Measurements from ENCODE around the gene C1orf35. TPM values are rescaled to one million over a fixed set of nuclear protein-coding genes. Genes with fewer than 3 reads are reported as not detected.

C1orf35 gene
- total and polyA plus RNA-seq, 2 of the 8 experiments (the other 6 are each of a cell fraction or from before 2014, with no cell fraction given) = 18.6 to 19.9 TPM

GRCh38 chr1:228079013-228079412 lies 24.1 kb downstream of the C1orf35 start:
- DNase-seq (ENCODE audit: low read depth in 1 of 2, low spot score in 2 of 2) (no peak), FAIRE-seq (no peak)
- no peak overlapping the region for H2BK12ac ChIP-seq (ENCODE audit: low read depth, low read length)
- peaks cover 7 to 39% of the 10 kb centered on the region in 2 experiments for H4K20me1 ChIP-seq (replicated peaks in 1 of 2; ENCODE audit: control insufficient read depth in 1 of 2, insufficient read depth in 2 of 2, low read length in 2 of 2)
- H3K9ac ChIP-seq (replicated peaks in 1 of 4; ENCODE audit: extremely low read depth in 1 of 4, low read depth in 3 of 4, low read length in 3 of 4) = no peak overlapping the region
- TF ChIP-seq CBX8 (IDR thresholded peaks at IDR 0.05; ENCODE audit: borderline replicate concordance, low read depth, low read length) (no peak), BCL11A (IDR thresholded peaks at IDR 0.05; ENCODE audit: low read depth in 2 of 2, low read length in 2 of 2) (no peak), JUND (IDR thresholded peaks at IDR 0.05; ENCODE audit: low read length) (no peak), CREB1 (IDR thresholded peaks at IDR 0.05) (no peak), CTBP2 (IDR thresholded peaks at IDR 0.05; ENCODE audit: borderline replicate concordance, insufficient read depth, insufficient read length, low read length) (no peak), SP1 (IDR thresholded peaks at IDR 0.05; ENCODE audit: low read depth, low read length) (no peak), RXRA (IDR thresholded peaks at IDR 0.05; ENCODE audit: insufficient read depth, low read depth, low read length) (no peak), CEBPB (IDR thresholded peaks at IDR 0.05; ENCODE audit: low read depth, low read length) (no peak)
- TF ChIP-seq, protein P1, sequence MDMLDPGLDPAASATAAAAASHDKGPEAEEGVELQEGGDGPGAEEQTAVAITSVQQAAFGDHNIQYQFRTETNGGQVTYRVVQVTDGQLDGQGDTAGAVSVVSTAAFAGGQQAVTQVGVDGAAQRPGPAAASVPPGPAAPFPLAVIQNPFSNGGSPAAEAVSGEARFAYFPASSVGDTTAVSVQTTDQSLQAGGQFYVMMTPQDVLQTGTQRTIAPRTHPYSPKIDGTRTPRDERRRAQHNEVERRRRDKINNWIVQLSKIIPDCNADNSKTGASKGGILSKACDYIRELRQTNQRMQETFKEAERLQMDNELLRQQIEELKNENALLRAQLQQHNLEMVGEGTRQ (IDR thresholded peaks at IDR 0.05; ENCODE audit: low read length) = no peak
- TF ChIP-seq, protein P2, sequence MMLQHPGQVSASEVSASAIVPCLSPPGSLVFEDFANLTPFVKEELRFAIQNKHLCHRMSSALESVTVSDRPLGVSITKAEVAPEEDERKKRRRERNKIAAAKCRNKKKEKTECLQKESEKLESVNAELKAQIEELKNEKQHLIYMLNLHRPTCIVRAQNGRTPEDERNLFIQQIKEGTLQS (IDR thresholded peaks at IDR 0.05; ENCODE audit: insufficient read depth, low read depth, low read length) = no peak
- H2BK5ac ChIP-seq (ENCODE audit: low read depth, low read length) = no peak overlapping the region
- H3K4me3 ChIP-seq (ENCODE audit: extremely low read depth in 1 of 4, insufficient read depth in 2 of 4, low read depth in 3 of 4, low read length in 4 of 4) = peak overlapping the region in 1 of 4 experiments; percentile 1; a peak in 1 of 8 replicates
- POLR2A ChIA-PET (ENCODE audit: partially characterized antibody) = interaction anchor here (1.3 kb wide), 1 partner anchor 15 kb away, joined by 3 read pairs; no protein-coding TSS in a partner anchor
- no peak overlapping the region for H4K5ac ChIP-seq (ENCODE audit: insufficient read length, low read depth, low read length)
- H3K23me2 ChIP-seq (ENCODE audit: low read depth, low read length) = peaks cover 13% of the 10 kb centered on the region
- H3K23ac ChIP-seq (ENCODE audit: insufficient read length) = no peak overlapping the region
- CTCF ChIA-PET (ENCODE audit: partially characterized antibody) = interaction anchor here (1.0 to 2.2 kb wide), 3 partner anchors 12 to 73 kb away, joined by 3 to 5 read pairs (median 5); no protein-coding TSS in a partner anchor
- H3K4ac ChIP-seq (replicated peaks; ENCODE audit: insufficient read length, low read depth, low read length) = no peak overlapping the region
- H3K27ac ChIP-seq (ENCODE audit: low read depth, low read length) = no peak overlapping the region
- 86% methylated on average over 6 of the region's 7 CpGs; no CpG with 5 or more reads in 1 of the 2 experiments for WGBS, 2 experiments (ENCODE audit: extremely low coverage in 1 of 2, insufficient coverage in 1 of 2, insufficient read length in 1 of 2, insufficient replicate concordance in 2 of 2, low coverage in 1 of 2, low lambda C conversion rate in 2 of 2, missing lambda C conversion rate in 1 of 2)
- H3K18ac ChIP-seq (ENCODE audit: extremely low read depth, low read length) = no peak overlapping the region
- H2BK20ac ChIP-seq (ENCODE audit: low read length) = no peak overlapping the region
- H2BK120ac ChIP-seq (replicated peaks; ENCODE audit: low read depth, low read length) = no peak overlapping the region
- no peak overlapping the region; the same call in 1 of the 2 replicates for H4K8ac ChIP-seq (ENCODE audit: extremely low read depth, insufficient read depth, low read length)
- no peak overlapping the region for H2BK15ac ChIP-seq (ENCODE audit: low read length)
- H3K27me3 ChIP-seq (replicated peaks in 1 of 4; ENCODE audit: control insufficient read depth in 3 of 4, extremely low read depth in 1 of 4, insufficient read depth in 3 of 4, low read length in 3 of 4) = peaks cover 7 to 45% (median 43%) of the 10 kb centered on the region in 4 experiments
- H3K14ac ChIP-seq (ENCODE audit: insufficient read length) = no peak overlapping the region
- no peak overlapping the region for H3K56ac ChIP-seq (replicated peaks; ENCODE audit: insufficient read length, low read depth, low read length)
- peaks cover 0 to 22% (median 3%) of the 10 kb centered on the region in 4 experiments; a peak in 6 of 7 replicates for H3K4me1 ChIP-seq (replicated peaks in 1 of 4; ENCODE audit: control insufficient read depth in 3 of 4, insufficient read depth in 4 of 4, low read length in 3 of 4)
- H3K79me1 ChIP-seq (ENCODE audit: low read depth, low read length) = peaks cover 6% of the 10 kb centered on the region; the same call in 1 of the 2 replicates
- H4K91ac ChIP-seq (replicated peaks; ENCODE audit: insufficient read length, low read length) = no peak overlapping the region
- no peak overlapping the region for H3K4me2 ChIP-seq (ENCODE audit: insufficient read depth in 1 of 2, low read depth in 2 of 2, low read length in 2 of 2)
- no peaks in the 10 kb centered on the region for H3K36me3 ChIP-seq (ENCODE audit: control insufficient read depth in 2 of 4, insufficient read depth in 4 of 4, low read length in 3 of 4)
- no peak overlapping the region for H2AFZ ChIP-seq (ENCODE audit: low read length)
- H3K9me3 ChIP-seq (ENCODE audit: insufficient read depth in 2 of 2, low read depth in 1 of 2, low read length in 1 of 2) = no peaks in the 10 kb centered on the region
- H2AK5ac ChIP-seq (ENCODE audit: low read depth, low read length) = no peak overlapping the region
- peaks cover 12 to 13% of the 10 kb centered on the region in 2 experiments for H3K79me2 ChIP-seq (ENCODE audit: control insufficient read depth in 1 of 2, insufficient read depth in 2 of 2, low read length in 2 of 2)
